Left renal cortex interstitium (tissue), 4 donors: ENCODE measurements around the gene ZAP70. TPM values are rescaled to one million over a fixed set of nuclear protein-coding genes. Genes with fewer than 3 reads are reported as not detected.

Experiments used
- DNase-seq, 4 donors: peaks; one replicate each; pipeline ENCODE4 v3.0.0-alpha.2; 2013; ENCODE audit warnings: low read depth in 4 of 4, low spot score in 2 of 4, missing footprints in 1 of 4
- polyA plus RNA-seq, 4 donors: library from polyadenylated mRNA; unstranded; fragments of 120-200 nt; gene quantifications; one replicate each; pipeline ENCODE4 v1.2.1, GENCODE V29; 2013; ENCODE audit not compliant: insufficient read length in 4 of 4

Gene ZAP70
- polyA plus RNA-seq, 4 donors: 1.5 to 2.9 (median 2.3) TPM

- DNase-seq: no peak
These were observed 34.3 kb downstream of the ZAP70 start for GRCh38 chr2:97747716-97748115.

GRCh38 chr2:97749581-97749980 is 36.2 kb downstream of the ZAP70 start:
- DNase-seq: no peak

GRCh38 chr2:97750017-97750416 is 36.6 kb downstream of the ZAP70 start:
- no peak for DNase-seq

- no peak for DNase-seq
These were observed 38.4 kb downstream of the ZAP70 start for GRCh38 chr2:97751752-97752151.

DNA sequence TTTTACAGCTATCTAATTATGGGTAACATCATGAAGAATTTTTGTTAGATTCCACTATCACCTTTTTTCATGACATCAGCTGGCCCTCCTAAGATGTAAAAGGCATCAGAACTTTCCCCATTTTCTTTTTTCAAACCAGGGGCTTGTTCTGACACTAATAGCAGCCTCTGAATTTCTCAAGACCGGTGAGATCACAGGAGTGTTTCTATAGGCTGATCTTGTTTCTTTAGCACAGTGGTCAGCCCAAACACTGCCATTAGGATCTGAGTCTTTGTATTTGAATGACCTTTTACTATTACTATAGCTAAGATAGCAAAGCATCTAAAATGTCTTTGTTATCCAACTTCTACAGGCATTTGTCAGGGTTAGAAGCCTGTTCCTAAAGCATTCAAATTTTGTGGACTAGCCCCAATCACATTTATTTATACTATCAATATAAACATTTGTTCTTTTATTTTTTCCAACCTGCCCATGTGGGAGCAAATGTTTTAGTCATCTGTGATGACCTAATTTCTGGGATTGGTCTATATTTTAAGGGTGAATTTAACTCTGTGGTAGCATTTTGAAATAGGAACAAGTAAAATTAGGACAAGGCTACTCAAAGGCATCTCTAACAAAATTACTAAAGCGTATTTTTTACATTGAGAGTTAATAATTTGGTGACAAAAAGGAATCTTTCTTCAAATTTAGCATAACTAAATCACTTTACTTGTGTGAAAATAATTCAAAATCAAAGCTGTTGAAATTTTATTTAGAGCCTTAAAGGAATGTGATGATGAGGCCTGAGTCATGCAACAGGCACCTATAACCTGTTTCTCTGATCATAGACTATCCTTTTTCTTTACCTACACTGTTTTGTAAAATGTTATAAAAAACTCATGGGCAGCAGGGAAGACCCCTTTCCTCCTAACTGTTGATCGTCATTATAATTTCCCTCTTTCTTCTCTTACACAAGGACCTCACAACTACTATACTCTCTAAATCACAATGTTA is 39.3 kb downstream of the ZAP70 start:
- no peak for DNase-seq

DNA sequence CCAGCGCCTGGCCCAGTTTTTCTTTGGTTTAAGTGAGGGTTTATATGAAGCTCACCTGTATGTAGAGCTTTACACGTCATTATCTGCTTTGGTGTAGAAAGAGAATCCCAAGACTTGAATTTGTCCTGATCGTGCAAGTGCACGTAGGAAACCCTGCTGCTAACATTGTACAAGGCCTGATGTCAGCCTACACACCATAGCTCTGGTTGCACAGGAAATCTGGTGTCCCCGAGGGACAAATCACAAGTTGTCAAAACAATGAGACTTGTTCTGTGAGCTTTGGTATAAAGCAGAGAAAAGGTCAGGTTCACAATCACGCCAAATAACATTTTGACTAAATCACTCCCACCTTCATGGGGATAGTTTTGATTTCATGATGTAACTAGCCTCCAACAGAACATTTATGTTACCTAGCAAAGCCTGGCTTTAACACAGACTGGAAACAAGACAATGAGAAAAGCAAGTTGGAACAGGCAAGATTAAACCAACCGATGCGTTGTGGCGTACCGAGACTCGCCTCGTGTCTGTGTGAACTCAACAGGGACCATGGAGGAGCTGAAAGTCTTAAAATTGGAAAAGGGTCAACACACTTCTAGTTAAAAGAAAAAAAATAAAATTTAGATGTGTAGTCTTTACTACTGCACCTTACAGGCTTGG is 41.4 kb downstream of the ZAP70 start:
- DNase-seq: no peak

DNA sequence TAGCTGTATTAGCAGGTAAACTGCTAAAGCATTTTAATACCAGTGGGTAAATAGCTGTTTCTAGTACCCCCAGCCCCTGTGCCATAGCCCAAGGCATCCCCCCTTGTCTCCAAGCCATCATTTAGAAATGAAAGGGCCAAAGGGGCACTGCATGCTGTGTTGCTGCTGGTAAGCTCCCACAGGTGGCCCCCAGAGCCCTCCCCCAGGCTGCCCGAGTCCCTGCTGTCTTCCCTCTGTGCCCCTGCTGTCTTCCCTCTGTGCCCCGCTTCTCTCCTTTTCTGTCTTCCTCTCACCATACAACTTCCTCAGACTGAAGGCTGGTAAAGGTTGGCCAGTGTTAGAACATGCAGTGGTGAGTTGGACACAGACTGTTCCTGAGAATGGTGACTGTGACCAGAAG is 42.1 kb downstream of the ZAP70 start:
- no peak for DNase-seq

DNA sequence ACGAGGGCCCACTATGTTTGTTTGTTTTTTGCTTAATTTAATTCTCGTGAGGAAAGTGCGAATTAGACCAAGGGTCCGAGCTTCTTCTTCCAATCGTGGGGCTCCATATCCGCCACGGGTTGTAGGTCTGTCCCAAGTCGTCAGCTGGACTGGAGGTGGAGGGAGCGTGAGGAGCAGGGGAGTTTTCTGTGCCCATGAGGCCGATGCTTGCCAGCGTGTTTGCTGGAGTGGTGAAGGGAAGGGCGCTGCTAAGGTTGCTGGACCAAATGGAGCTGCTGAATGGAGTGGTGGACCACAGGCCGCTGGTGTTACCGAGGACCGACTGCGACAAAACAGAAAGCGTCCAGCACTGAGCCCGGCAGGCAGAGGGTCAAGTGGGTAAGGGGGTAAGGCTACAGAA is 43.7 kb downstream of the ZAP70 start:
- no peak for DNase-seq

DNA sequence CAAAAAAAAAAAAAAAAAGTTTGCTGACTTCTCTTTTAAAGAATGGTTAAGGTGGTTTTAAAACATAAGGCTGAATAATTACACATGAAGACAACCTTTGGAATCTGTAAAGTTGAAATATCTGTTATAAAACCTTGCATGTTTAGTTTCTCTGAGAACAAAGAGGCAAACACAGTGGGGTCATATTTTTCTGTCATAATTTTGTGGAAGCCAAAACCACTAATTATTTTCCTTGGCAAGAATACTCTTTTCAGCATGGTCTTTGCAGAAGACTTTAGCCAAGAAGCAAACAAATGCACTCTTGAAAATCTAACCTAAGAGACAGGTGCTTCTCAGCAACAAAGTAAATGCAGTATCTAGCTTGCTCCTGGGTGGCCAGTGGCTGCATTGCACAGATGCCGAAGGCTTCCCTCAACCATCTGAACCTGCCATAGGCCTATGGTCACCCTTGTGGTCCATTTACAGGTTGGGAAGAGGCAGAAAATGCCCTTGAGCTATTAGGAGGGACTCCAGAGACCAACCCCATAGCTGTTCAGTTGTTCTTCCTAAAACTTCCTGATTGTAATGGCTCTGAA is 44.8 kb downstream of the ZAP70 start:
- DNase-seq: no peak

- DNase-seq: no peak
These were observed 46.5 kb downstream of the ZAP70 start for GRCh38 chr2:97759727-97760407.

GRCh38 chr2:97760480-97761049 is 47.2 kb downstream of the ZAP70 start:
- no peak for DNase-seq

DNA sequence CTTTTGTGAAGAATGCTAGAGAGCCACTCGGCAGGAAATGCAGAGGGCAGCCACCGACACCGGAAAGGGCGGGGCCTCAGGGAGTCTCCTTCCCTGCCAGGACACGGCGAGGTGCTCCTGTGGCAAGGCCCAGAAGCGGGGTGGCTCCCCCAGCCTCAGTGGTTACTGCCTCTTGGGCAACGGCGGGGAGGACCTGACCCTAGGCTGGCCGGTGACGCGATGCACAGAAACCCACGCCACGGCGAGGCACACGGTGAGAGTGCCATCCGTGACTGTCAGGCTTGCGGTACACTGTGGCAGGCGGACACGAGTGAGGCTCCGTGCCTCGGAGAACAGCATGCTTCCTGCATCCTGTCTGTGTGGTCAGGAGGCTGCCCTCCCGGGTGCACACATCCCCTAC is 47.8 kb downstream of the ZAP70 start:
- DNase-seq: no peak

- no peak for DNase-seq
These were observed 49.9 kb downstream of the ZAP70 start for GRCh38 chr2:97763176-97763845.

DNA sequence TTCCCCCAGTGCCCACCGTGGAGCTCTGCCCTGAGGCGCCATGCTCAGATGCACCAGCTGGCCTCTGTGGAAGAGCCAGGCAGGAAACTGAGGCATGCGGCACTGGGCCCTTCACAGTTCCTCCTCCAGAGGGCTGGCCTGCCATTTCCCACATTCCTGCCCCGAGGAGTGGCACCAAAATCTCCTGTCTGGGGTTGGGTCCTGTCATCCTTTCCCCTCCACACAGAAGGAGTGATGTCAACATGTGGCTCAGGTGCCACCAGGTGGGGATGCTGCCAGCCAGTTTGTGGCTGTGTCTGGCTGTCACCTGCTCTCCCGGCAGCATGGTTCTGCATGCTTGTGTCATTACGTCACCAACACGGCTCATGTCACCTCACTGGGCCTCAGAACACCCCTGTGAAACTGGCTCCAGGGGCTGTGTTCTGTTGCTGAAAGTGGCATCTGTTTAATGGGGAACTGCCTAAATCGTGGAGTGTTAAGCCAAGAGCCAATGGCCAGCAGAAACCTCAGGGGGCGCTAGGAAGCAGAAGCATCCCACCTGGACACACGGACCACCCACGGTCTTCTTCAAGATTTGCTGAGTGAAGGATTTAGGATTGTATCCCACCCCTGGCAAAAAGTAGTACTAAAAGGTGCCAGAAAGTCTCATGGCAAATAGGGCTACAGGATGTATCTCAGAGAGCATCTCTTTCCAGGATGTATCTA is 51.3 kb downstream of the ZAP70 start:
- no peak for DNase-seq

GRCh38 chr2:97765933-97766332 is 52.6 kb downstream of the ZAP70 start:
- DNase-seq: no peak

- DNase-seq: no peak
These were observed 53.2 kb downstream of the ZAP70 start for GRCh38 chr2:97766567-97766966.

GRCh38 chr2:97769308-97769707 is 55.9 kb downstream of the ZAP70 start:
- DNase-seq: no peak

GRCh38 chr2:97769711-97770110 is 56.3 kb downstream of the ZAP70 start:
- DNase-seq: no peak

GRCh38 chr2:97770445-97770844 is 57.1 kb downstream of the ZAP70 start:
- no peak for DNase-seq
